Keratinocyte (primary cell): ENCODE results near the gene MFRP.

ENCODE experiments used
- CTCF ChIP-seq, 3 experiments: IDR thresholded peaks in 1 of 3; conservative IDR thresholded peaks in 1 of 3; optimal IDR thresholded peaks in 1 of 3; 2 replicates in 2 of 3; 3 replicates in 1 of 3; pipeline versions ENCODE3 to v1.5.1; 2011; ENCODE audit warnings: low read length in 3 of 3, mild to moderate bottlenecking in 3 of 3, moderate library complexity in 2 of 3, control low read depth in 1 of 3, inconsistent platforms in 1 of 3; ENCODE audit not compliant: insufficient read depth in 2 of 3; ENCODE audit errors: extremely low read depth in 1 of 3
- EZH2 ChIP-seq: IDR thresholded peaks from one replicate; pipeline ENCODE4 v1.6.1; 2012; ENCODE audit warnings: inconsistent platforms, mild to moderate bottlenecking, low read length, moderate library complexity

GRCh38 chr11:119352857-119353260 is 6.4 kb upstream of the MFRP start:
- TF ChIP-seq CTCF (optimal IDR thresholded peaks at IDR 0.05 in 1 of 3, IDR thresholded peaks at IDR 0.05 in 1 of 3, conservative IDR thresholded peaks at IDR 0.05 in 1 of 3; ENCODE audit: extremely low read depth in 1 of 3, insufficient read depth in 2 of 3, low read length in 3 of 3) (no peak), EZH2 (no peak)
